H1 (cell line): ENCODE data around the gene WDR93. TPM values are rescaled to one million over a fixed set of nuclear protein-coding genes. Genes with fewer than 3 reads are reported as not detected.

Experiments
- JUN ChIP-seq: IDR thresholded peaks from 2 replicates; pipeline ENCODE4 v1.6.1; 2011; ENCODE audit warnings: low read depth, mild to moderate bottlenecking, improper control_type of control experiment, low read length
- polyA plus RNA-seq, 7 experiments: library from polyadenylated mRNA; depleted of rRNA in 3 of 7; stranded (reverse) in 5 of 7; unstranded in 2 of 7; fragments of >200 nt in 5 of 7; fragments of 200-250 nt in 2 of 7; gene quantifications; 1 replicate in 5 of 7; 2 replicates in 1 of 7; 4 replicates in 1 of 7; pipeline versions ENCODE4 v1.2.1 to v1.2.3, GENCODE V29; 2011 to 2013; ENCODE audit warnings: missing spikeins in 2 of 7, mixed read lengths in 2 of 7
- total RNA-seq: library from RNA; stranded (reverse); fragmentation: NEBNext Ultra II Directional; extraction: Animal tissue kit (Norgen Biotek cat#: 25700); gene quantifications from 2 replicates; pipeline ENCODE4 v1.2.1, GENCODE V29; 2021

Gene WDR93
- total and polyA plus RNA-seq, 2 of the 8 experiments (the other 6 are each of a cell fraction or from before 2014, with no cell fraction given) = 0.03 TPM; not detected in 1

- no peak for TF ChIP-seq JUN
- TF ChIP-seq, all 59 proteins: peak for 0
Observed at GRCh38 chr15:89743594-89743993, 53.0 kb downstream of the WDR93 start (continued).
